Stomach smooth muscle (tissue), 2 donors: ENCODE data around the gene NRF1.
"Not testable (repeated sequence)": the region's sequence is repeated elsewhere in the genome, so short reads cannot be mapped to it uniquely, and the experiment has no call there.

Source experiments
- H3K27ac ChIP-seq: one replicate; pipeline ENCODE4 v1.7.0; 2013; ENCODE audit warnings: mild to moderate bottlenecking, low read length, inconsistent platforms
- H3K27me3 ChIP-seq, 2 donors: one replicate each; pipeline ENCODE4 v1.7.0; 2013; ENCODE audit warnings: low read length in 2 of 2; ENCODE audit not compliant: insufficient read depth in 2 of 2, control insufficient read depth in 1 of 2
- H3K36me3 ChIP-seq, 2 donors: one replicate each; pipeline ENCODE4 v1.7.0; 2013; ENCODE audit warnings: low read length in 2 of 2; ENCODE audit not compliant: control insufficient read depth in 2 of 2, insufficient read depth in 2 of 2
- H3K4me1 ChIP-seq: one replicate; pipeline ENCODE4 v1.7.0; 2013; ENCODE audit warnings: low read length; ENCODE audit not compliant: control insufficient read depth, insufficient read depth
- H3K4me3 ChIP-seq, 2 donors: one replicate each; pipeline ENCODE4 v1.7.0; 2013; ENCODE audit warnings: low read length in 2 of 2
- H3K9ac ChIP-seq, 2 donors: one replicate each; pipeline ENCODE4 v1.7.0; 2013; ENCODE audit warnings: low read length in 2 of 2, mild to moderate bottlenecking in 1 of 2
- H3K9me3 ChIP-seq, 2 donors: one replicate each; pipeline ENCODE4 v1.7.0; 2013; ENCODE audit warnings: low read length in 2 of 2; ENCODE audit not compliant: control insufficient read depth in 2 of 2
- donor health status: healthy.
- donor health status: Pancreatic carcinoma.

NRF1 gene

GRCh38 chr7:129578829-129579228, 32.7 kb upstream of the NRF1 start:
- Histone ChIP-seq H3K9me3 (peaks cover 4 to 7% of the 10 kb centered on the region in 2 donors), H3K4me1 (no peaks in the 10 kb centered on the region), H3K27ac (no peak overlapping the region), H3K27me3 (no peaks in the 10 kb centered on the region), H3K4me3 (no peak overlapping the region), H3K36me3 (no peaks in the 10 kb centered on the region), H3K9ac (no peak overlapping the region)

GRCh38 chr7:129586179-129586578, 25.3 kb upstream of the NRF1 start:
- not testable (repeated sequence) for H3K27me3 ChIP-seq, H3K4me1 ChIP-seq, H3K36me3 ChIP-seq, H3K4me3 ChIP-seq, H3K27ac ChIP-seq, H3K9ac ChIP-seq
- H3K9me3 ChIP-seq: peaks cover 11 to 16% of the 10 kb centered on the region in 2 donors

GRCh38 chr7:129588268-129588667, 23.3 kb upstream of the NRF1 start:
- Histone ChIP-seq H3K27ac (no peak overlapping the region), H3K36me3 (no peaks in the 10 kb centered on the region), H3K4me3 (no peak overlapping the region), H3K4me1 (no peaks in the 10 kb centered on the region), H3K27me3 (peaks cover 0 to 2% of the 10 kb centered on the region in 2 donors), H3K9ac (no peak overlapping the region), H3K9me3 (peaks cover 11 to 16% of the 10 kb centered on the region in 2 donors)

GRCh38 chr7:129591868-129592267, 19.7 kb upstream of the NRF1 start:
- no peaks in the 10 kb centered on the region for H3K36me3 ChIP-seq
- no peaks in the 10 kb centered on the region for H3K4me1 ChIP-seq
- peaks cover 0 to 2% of the 10 kb centered on the region in 2 donors for H3K27me3 ChIP-seq
- H3K9me3 ChIP-seq: peaks cover 0 to 4% of the 10 kb centered on the region in 2 donors
- no peak overlapping the region for H3K9ac ChIP-seq
- no peak overlapping the region for H3K27ac ChIP-seq
- H3K4me3 ChIP-seq: no peak overlapping the region

GRCh38 chr7:129596386-129596785, 15.1 kb upstream of the NRF1 start:
- not testable (repeated sequence) for H3K9me3 ChIP-seq, H3K4me3 ChIP-seq, H3K9ac ChIP-seq, H3K27me3 ChIP-seq, H3K36me3 ChIP-seq, H3K4me1 ChIP-seq, H3K27ac ChIP-seq

GRCh38 chr7:129597672-129598071, 13.8 kb upstream of the NRF1 start:
- Histone ChIP-seq H3K27me3 (no peaks in the 10 kb centered on the region), H3K9me3 (no peaks in the 10 kb centered on the region), H3K36me3 (no peaks in the 10 kb centered on the region), H3K4me3 (no peak overlapping the region), H3K4me1 (no peaks in the 10 kb centered on the region), H3K27ac (no peak overlapping the region), H3K9ac (no peak overlapping the region)

- H3K4me1 ChIP-seq: no peaks in the 10 kb centered on the region
- no peak overlapping the region for H3K9ac ChIP-seq
- H3K27me3 ChIP-seq: no peaks in the 10 kb centered on the region
- no peak overlapping the region for H3K27ac ChIP-seq
- H3K4me3 ChIP-seq: no peak overlapping the region
- H3K9me3 ChIP-seq: no peaks in the 10 kb centered on the region
- H3K36me3 ChIP-seq: no peaks in the 10 kb centered on the region
Observed at GRCh38 chr7:129599174-129599573, 12.3 kb upstream of the NRF1 start.

- H3K4me3 ChIP-seq, H3K4me1 ChIP-seq, H3K27ac ChIP-seq, H3K36me3 ChIP-seq, H3K27me3 ChIP-seq, H3K9me3 ChIP-seq, H3K9ac ChIP-seq: not testable (repeated sequence)
Observed at GRCh38 chr7:129603594-129603993, 7.9 kb upstream of the NRF1 start.

- H3K27me3 ChIP-seq, H3K4me1 ChIP-seq, H3K36me3 ChIP-seq, H3K9me3 ChIP-seq, H3K9ac ChIP-seq, H3K4me3 ChIP-seq, H3K27ac ChIP-seq: not testable (repeated sequence)
Observed at GRCh38 chr7:129604021-129604420, 7.5 kb upstream of the NRF1 start.

GRCh38 chr7:129604713-129605437, 6.6 kb upstream of the NRF1 start:
- no peaks in the 10 kb centered on the region for H3K27me3 ChIP-seq
- H3K4me3 ChIP-seq: no peak overlapping the region
- H3K4me1 ChIP-seq: no peaks in the 10 kb centered on the region
- peaks cover 2 to 5% of the 10 kb centered on the region in 2 donors for H3K36me3 ChIP-seq
- no peak overlapping the region for H3K9ac ChIP-seq
- no peak overlapping the region for H3K27ac ChIP-seq
- no peaks in the 10 kb centered on the region for H3K9me3 ChIP-seq

- Histone ChIP-seq H3K36me3 (peaks cover 2 to 5% of the 10 kb centered on the region in 2 donors), H3K27me3 (no peaks in the 10 kb centered on the region), H3K9me3 (no peaks in the 10 kb centered on the region), H3K4me3 (no peak overlapping the region), H3K4me1 (peaks cover 4% of the 10 kb centered on the region), H3K9ac (no peak overlapping the region), H3K27ac (no peak overlapping the region)
Observed at GRCh38 chr7:129605960-129606614, 5.4 kb upstream of the NRF1 start.
